K562 (cell line): ENCODE measurements around the gene AHNAK. TPM values are rescaled to one million over a fixed set of nuclear protein-coding genes. Genes with fewer than 3 reads are reported as not detected.

Source experiments
- RBM17 ChIP-seq: fragments of 200-400 bp; formaldehyde crosslinking; IDR thresholded peaks from 2 replicates; pipeline ENCODE4 v1.6.1; 2017; ENCODE audit warnings: low read depth, mild to moderate bottlenecking, low read length, borderline replicate concordance
- SLC30A9 ChIP-seq: fragments of 250-450 bp; sonication (Bioruptor Pico); IDR thresholded peaks from 2 replicates; pipeline ENCODE4 v1.8.0; 2022; ENCODE audit warnings: mild to moderate bottlenecking, moderate library complexity
- ZNF140 ChIP-seq: fragments of 250-450 bp; sonication (Bioruptor Pico); IDR thresholded peaks from 2 replicates; pipeline ENCODE4 v1.8.0; 2021; ENCODE audit warnings: moderate library complexity, mild to moderate bottlenecking, inconsistent platforms
- polyA plus RNA-seq, 8 experiments: library from polyadenylated mRNA; depleted of rRNA in 4 of 8; stranded (reverse) in 5 of 8; unstranded in 3 of 8; fragments of >200 nt; fragmentation: Nextera tagmentation in 2 of 8; fragmentation: Illumina TruSeq in 1 of 8; extraction: Ambion mirVana in 2 of 8; extraction: Trizol in 1 of 8; gene quantifications; 2 replicates each; pipeline versions ENCODE4 v1.2.1 to v1.2.3, GENCODE V29; 2011 to 2014; ENCODE audit warnings: inconsistent platforms in 1 of 8, missing spikeins in 1 of 8
- total RNA-seq, 7 experiments: library from RNA; depleted of rRNA in 6 of 7; stranded (reverse); fragments of >200 nt in 6 of 7; fragmentation: Illumina TruSeq in 2 of 7; extraction: Trizol in 2 of 7; gene quantifications; 2 replicates each; pipeline versions ENCODE4 v1.2.1 to v1.2.3, GENCODE V29; 2011 to 2021; ENCODE audit warnings: low replicate concordance in 1 of 7
- TF ChIP-seq, protein P1 (sequence below): fragments of 450-650 bp; conservative IDR thresholded peaks from 2 replicates; pipeline ENCODE4 v1.6.1; 2016; ENCODE audit warnings: missing genetic modification characterization, low read depth, mild to moderate bottlenecking, missing compliant biosample characterization, moderate library complexity
- TF ChIP-seq, protein P2 (sequence below): fragments of 450-650 bp; IDR thresholded peaks from 2 replicates; pipeline ENCODE4 v1.7.1; 2018; ENCODE audit warnings: mild to moderate bottlenecking, low read depth; ENCODE audit not compliant: partially characterized antibody
- TF ChIP-seq, protein P3 (sequence below): fragments of 450-650 bp; IDR thresholded peaks from 2 replicates; pipeline ENCODE4 v1.6.1; 2017; ENCODE audit warnings: antibody characterized with exemption
- TF ChIP-seq, protein P4 (sequence below), 2 experiments: fragments of 450-650 bp; formaldehyde crosslinking in 1 of 2; IDR thresholded peaks; 2 replicates each; pipeline versions ENCODE4 v1.4.0 to v1.6.1; 2014 to 2020; ENCODE audit warnings: mild to moderate bottlenecking in 2 of 2, borderline replicate concordance in 1 of 2, low read depth in 1 of 2

AHNAK gene
- total and polyA plus RNA-seq, 9 of the 15 experiments (the other 6 are each of a cell fraction or from before 2014, with no cell fraction given), result 1.5 to 89.7 (median 45.0) TPM

DNA sequence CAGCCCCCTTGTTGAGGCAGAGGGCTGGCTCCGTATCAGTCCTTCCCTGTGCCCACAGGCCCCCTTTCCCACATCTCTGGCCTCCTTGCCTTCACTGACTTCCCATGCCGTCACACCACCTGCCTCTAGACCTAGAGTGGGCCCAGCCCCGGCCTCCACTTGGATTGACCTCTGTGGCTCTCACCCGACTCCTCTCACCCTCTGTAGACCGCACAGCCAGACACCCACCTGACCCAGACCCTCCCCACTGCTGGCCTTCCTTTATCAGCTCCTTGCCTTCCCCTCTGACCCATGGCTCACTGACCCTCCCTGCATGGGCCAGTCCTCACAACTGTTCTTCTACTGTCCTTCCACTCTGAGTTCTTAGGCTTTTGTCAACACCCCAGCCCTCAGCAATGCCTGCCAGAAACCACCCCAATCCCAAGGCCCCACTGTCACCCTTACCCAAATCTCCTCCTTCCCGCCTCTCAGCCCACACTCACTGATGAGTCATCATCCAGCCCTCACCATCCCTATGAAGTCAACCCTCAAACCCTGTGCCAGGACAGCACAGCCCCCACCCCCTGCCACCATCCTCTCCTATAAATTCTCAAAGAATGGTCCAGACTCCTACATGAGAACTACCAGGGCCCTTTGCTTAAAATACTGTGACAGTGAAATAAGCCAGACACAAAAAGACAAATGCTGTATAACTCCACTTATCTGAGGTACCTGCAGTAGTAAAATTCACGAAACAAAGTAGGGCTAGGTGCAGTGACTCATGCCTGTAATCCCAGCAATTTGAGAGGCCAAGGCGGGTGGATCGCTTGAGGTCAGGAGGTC lies 74.3 kb downstream of the AHNAK start (continued):
- TF ChIP-seq, protein P1, sequence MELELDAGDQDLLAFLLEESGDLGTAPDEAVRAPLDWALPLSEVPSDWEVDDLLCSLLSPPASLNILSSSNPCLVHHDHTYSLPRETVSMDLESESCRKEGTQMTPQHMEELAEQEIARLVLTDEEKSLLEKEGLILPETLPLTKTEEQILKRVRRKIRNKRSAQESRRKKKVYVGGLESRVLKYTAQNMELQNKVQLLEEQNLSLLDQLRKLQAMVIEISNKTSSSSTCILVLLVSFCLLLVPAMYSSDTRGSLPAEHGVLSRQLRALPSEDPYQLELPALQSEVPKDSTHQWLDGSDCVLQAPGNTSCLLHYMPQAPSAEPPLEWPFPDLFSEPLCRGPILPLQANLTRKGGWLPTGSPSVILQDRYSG (tag), result no peak
- TF ChIP-seq RBM17 (no peak), SLC30A9 (CRISPR knock-in tag) (no peak), ZNF140 (no peak)
- TF ChIP-seq, protein P2, sequence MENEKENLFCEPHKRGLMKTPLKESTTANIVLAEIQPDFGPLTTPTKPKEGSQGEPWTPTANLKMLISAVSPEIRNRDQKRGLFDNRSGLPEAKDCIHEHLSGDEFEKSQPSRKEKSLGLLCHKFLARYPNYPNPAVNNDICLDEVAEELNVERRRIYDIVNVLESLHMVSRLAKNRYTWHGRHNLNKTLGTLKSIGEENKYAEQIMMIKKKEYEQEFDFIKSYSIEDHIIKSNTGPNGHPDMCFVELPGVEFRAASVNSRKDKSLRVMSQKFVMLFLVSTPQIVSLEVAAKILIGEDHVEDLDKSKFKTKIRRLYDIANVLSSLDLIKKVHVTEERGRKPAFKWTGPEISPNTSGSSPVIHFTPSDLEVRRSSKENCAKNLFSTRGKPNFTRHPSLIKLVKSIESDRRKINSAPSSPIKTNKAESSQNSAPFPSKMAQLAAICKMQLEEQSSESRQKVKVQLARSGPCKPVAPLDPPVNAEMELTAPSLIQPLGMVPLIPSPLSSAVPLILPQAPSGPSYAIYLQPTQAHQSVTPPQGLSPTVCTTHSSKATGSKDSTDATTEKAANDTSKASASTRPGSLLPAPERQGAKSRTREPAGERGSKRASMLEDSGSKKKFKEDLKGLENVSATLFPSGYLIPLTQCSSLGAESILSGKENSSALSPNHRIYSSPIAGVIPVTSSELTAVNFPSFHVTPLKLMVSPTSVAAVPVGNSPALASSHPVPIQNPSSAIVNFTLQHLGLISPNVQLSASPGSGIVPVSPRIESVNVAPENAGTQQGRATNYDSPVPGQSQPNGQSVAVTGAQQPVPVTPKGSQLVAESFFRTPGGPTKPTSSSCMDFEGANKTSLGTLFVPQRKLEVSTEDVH, result no peak
- TF ChIP-seq, protein P3, sequence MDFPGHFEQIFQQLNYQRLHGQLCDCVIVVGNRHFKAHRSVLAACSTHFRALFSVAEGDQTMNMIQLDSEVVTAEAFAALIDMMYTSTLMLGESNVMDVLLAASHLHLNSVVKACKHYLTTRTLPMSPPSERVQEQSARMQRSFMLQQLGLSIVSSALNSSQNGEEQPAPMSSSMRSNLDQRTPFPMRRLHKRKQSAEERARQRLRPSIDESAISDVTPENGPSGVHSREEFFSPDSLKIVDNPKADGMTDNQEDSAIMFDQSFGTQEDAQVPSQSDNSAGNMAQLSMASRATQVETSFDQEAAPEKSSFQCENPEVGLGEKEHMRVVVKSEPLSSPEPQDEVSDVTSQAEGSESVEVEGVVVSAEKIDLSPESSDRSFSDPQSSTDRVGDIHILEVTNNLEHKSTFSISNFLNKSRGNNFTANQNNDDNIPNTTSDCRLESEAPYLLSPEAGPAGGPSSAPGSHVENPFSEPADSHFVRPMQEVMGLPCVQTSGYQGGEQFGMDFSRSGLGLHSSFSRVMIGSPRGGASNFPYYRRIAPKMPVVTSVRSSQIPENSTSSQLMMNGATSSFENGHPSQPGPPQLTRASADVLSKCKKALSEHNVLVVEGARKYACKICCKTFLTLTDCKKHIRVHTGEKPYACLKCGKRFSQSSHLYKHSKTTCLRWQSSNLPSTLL, result peak; percentile 46; the same call in 1 of the 2 replicates
- TF ChIP-seq, protein P4, sequence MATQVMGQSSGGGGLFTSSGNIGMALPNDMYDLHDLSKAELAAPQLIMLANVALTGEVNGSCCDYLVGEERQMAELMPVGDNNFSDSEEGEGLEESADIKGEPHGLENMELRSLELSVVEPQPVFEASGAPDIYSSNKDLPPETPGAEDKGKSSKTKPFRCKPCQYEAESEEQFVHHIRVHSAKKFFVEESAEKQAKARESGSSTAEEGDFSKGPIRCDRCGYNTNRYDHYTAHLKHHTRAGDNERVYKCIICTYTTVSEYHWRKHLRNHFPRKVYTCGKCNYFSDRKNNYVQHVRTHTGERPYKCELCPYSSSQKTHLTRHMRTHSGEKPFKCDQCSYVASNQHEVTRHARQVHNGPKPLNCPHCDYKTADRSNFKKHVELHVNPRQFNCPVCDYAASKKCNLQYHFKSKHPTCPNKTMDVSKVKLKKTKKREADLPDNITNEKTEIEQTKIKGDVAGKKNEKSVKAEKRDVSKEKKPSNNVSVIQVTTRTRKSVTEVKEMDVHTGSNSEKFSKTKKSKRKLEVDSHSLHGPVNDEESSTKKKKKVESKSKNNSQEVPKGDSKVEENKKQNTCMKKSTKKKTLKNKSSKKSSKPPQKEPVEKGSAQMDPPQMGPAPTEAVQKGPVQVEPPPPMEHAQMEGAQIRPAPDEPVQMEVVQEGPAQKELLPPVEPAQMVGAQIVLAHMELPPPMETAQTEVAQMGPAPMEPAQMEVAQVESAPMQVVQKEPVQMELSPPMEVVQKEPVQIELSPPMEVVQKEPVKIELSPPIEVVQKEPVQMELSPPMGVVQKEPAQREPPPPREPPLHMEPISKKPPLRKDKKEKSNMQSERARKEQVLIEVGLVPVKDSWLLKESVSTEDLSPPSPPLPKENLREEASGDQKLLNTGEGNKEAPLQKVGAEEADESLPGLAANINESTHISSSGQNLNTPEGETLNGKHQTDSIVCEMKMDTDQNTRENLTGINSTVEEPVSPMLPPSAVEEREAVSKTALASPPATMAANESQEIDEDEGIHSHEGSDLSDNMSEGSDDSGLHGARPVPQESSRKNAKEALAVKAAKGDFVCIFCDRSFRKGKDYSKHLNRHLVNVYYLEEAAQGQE (IDR thresholded peaks at IDR 0.05; ENCODE audit: borderline replicate concordance), result 0 out of 2 replicates have a peak, but pooled peaks have one; percentile 2
- TF ChIP-seq, protein P4 (CRISPR knock-in tag; IDR thresholded peaks at IDR 0.05; ENCODE audit: low read depth), result no peak
